IMR-90 (cell line): Measurements from ENCODE around the gene PFDN1. TPM values are rescaled to one million over a fixed set of nuclear protein-coding genes. Genes with fewer than 3 reads are reported as not detected.

ENCODE experiments used
- ATAC-seq: fragments of 200-7000 bp; cut with Tn5 transposase; 2 replicates; pipeline ENCODE4 v1.9.1; 2020; ENCODE audit warnings: low read depth, mild to moderate bottlenecking, moderate library complexity
- BruUV-seq: library from RNA; stranded (reverse); fragments of 400-500 nt; replicated peaks from 2 replicates; lab custom pipeline; 2021; lab: Mats Ljungman, UMichigan
- CTCF ChIA-PET: fragments of 300-600 bp; formaldehyde crosslinking; extraction: SDS; loops from one replicate; lab custom pipeline; 2021; ENCODE audit warnings: antibody characterized with exemption; lab: Yijun Ruan, JAX
- POLR2A ChIA-PET: fragments of 300-600 bp; sonication (Branson Sonifier 250); formaldehyde crosslinking; loops from one replicate; lab custom pipeline; 2022; ENCODE audit warnings: antibody characterized with exemption; ENCODE audit not compliant: unreplicated experiment; lab: Charles Lee
- DNase-seq: peaks from one replicate; pipeline ENCODE4 v3.0.0; 2013
- H2AFZ ChIP-seq: replicated peaks from 2 replicates; pipeline ENCODE3; 2013; ENCODE audit warnings: low read length, mild to moderate bottlenecking; ENCODE audit not compliant: poor library complexity
- H2AK5ac ChIP-seq: 2 replicates; pipeline ENCODE4 v1.6.1; 2013; ENCODE audit warnings: low read depth, low read length, inconsistent platforms
- H2AK9ac ChIP-seq: replicated peaks from 2 replicates; pipeline ENCODE3; 2013; ENCODE audit warnings: mild to moderate bottlenecking, low read depth, low read length, moderate library complexity; ENCODE audit not compliant: poor library complexity
- H2BK120ac ChIP-seq: 2 replicates; pipeline ENCODE4 v1.6.1; 2013; ENCODE audit warnings: low read depth, low read length, inconsistent platforms
- H2BK15ac ChIP-seq: 3 replicates; pipeline ENCODE4 v1.6.1; 2013; ENCODE audit warnings: low read depth, low read length, inconsistent platforms
- H2BK20ac ChIP-seq: 2 replicates; pipeline ENCODE4 v1.6.1; 2013; ENCODE audit warnings: low read depth, mild to moderate bottlenecking, inconsistent platforms, low read length, moderate library complexity
- H2BK5ac ChIP-seq: 2 replicates; pipeline ENCODE4 v1.6.1; 2013; ENCODE audit warnings: mild to moderate bottlenecking, low read depth, low read length, inconsistent platforms; ENCODE audit not compliant: poor library complexity, severe bottlenecking
- H3K14ac ChIP-seq: replicated peaks from 2 replicates; pipeline ENCODE4 v1.6.1; 2013; ENCODE audit warnings: low read depth, low read length, inconsistent platforms
- H3K18ac ChIP-seq: 2 replicates; pipeline ENCODE4 v1.6.1; 2013; ENCODE audit warnings: low read depth, low read length, control low read depth
- H3K23ac ChIP-seq: 2 replicates; pipeline ENCODE4 v1.6.1; 2013; ENCODE audit warnings: low read depth, low read length, inconsistent platforms
- H3K27ac ChIP-seq: 2 replicates; pipeline ENCODE4 v1.5.1; 2013; ENCODE audit warnings: mild to moderate bottlenecking, control low read depth, low read length; ENCODE audit not compliant: insufficient read depth
- H3K27me3 ChIP-seq: 2 replicates; pipeline ENCODE4 v1.6.1; 2013; ENCODE audit warnings: low read length; ENCODE audit not compliant: control insufficient read depth, insufficient read depth
- H3K36me3 ChIP-seq: 2 replicates; pipeline ENCODE4 v1.6.1; 2013; ENCODE audit warnings: low read length, mixed read lengths; ENCODE audit not compliant: control insufficient read depth, insufficient read depth
- H3K4ac ChIP-seq: 2 replicates; pipeline ENCODE4 v1.6.1; 2013; ENCODE audit warnings: low read depth, low read length, inconsistent platforms
- H3K4me1 ChIP-seq: 2 replicates; pipeline ENCODE4 v1.6.1; 2013; ENCODE audit warnings: low read length, mixed read lengths; ENCODE audit not compliant: control insufficient read depth, insufficient read depth
- H3K4me2 ChIP-seq: 2 replicates; pipeline ENCODE4 v1.6.1; 2013; ENCODE audit warnings: low read depth, mild to moderate bottlenecking, control low read depth, low read length, moderate library complexity
- H3K4me3 ChIP-seq: 2 replicates; pipeline ENCODE4 v1.5.1; 2013; ENCODE audit warnings: low read depth, mild to moderate bottlenecking, control low read depth, low read length, moderate library complexity; ENCODE audit not compliant: insufficient read depth
- H3K56ac ChIP-seq: 2 replicates; pipeline ENCODE4 v1.6.1; 2013; ENCODE audit warnings: low read length, inconsistent platforms; ENCODE audit not compliant: insufficient read depth; ENCODE audit errors: extremely low read depth
- H3K79me1 ChIP-seq, 2 experiments: 2 replicates each; pipeline ENCODE4 v1.6.1; 2013; ENCODE audit warnings: low read length in 2 of 2, inconsistent platforms in 1 of 2, low read depth in 1 of 2
- H3K9ac ChIP-seq: 2 replicates; pipeline ENCODE4 v1.6.1; 2013; ENCODE audit warnings: low read depth, low read length, control low read depth
- H3K9me1 ChIP-seq: 2 replicates; pipeline ENCODE4 v1.6.1; 2013; ENCODE audit warnings: low read length, inconsistent platforms; ENCODE audit not compliant: insufficient read depth
- H3K9me3 ChIP-seq: 2 replicates; pipeline ENCODE4 v1.6.1; 2013; ENCODE audit warnings: low read length; ENCODE audit not compliant: control insufficient read depth, insufficient read depth
- H4K20me1 ChIP-seq: 2 replicates; pipeline ENCODE4 v1.6.1; 2013; ENCODE audit warnings: low read length, inconsistent platforms; ENCODE audit not compliant: insufficient read depth
- H4K5ac ChIP-seq: 2 replicates; pipeline ENCODE4 v1.6.1; 2013; ENCODE audit warnings: mild to moderate bottlenecking, low read depth, low read length, control low read depth
- H4K8ac ChIP-seq, 2 experiments: 2 replicates each; pipeline ENCODE4 v1.6.1; 2013; ENCODE audit warnings: low read depth in 2 of 2, low read length in 2 of 2, control low read depth in 1 of 2, inconsistent platforms in 1 of 2
- H4K91ac ChIP-seq: 2 replicates; pipeline ENCODE4 v1.6.1; 2013; ENCODE audit warnings: low read depth, low read length, inconsistent platforms; ENCODE audit not compliant: insufficient read depth
- BHLHE40 ChIP-seq: fragments of 150-350 bp; IDR thresholded peaks from 2 replicates; pipeline ENCODE4 v1.6.1; 2016; ENCODE audit warnings: mild to moderate bottlenecking, low read depth, low read length
- CEBPB ChIP-seq: IDR thresholded peaks from 2 replicates; pipeline ENCODE4 v1.6.1; 2012; ENCODE audit warnings: low read depth, low read length, improper control_type of control experiment
- CHD1 ChIP-seq: IDR thresholded peaks from 2 replicates; pipeline ENCODE4 v1.6.1; 2012; ENCODE audit warnings: low read depth, low read length, improper control_type of control experiment
- FOS ChIP-seq: fragments of 150-350 bp; IDR thresholded peaks from 2 replicates; pipeline ENCODE4 v1.6.1; 2016; ENCODE audit warnings: low read depth, low read length
- MAFK ChIP-seq: IDR thresholded peaks from 2 replicates; pipeline ENCODE4 v1.6.1; 2012; ENCODE audit warnings: low read depth, low read length, improper control_type of control experiment
- MXI1 ChIP-seq: IDR thresholded peaks from 2 replicates; pipeline ENCODE4 v1.6.1; 2012; ENCODE audit warnings: low read depth, mild to moderate bottlenecking, low read length, moderate library complexity, borderline replicate concordance
- POLR2A ChIP-seq: IDR thresholded peaks from 2 replicates; pipeline ENCODE4 v1.6.1; 2012; ENCODE audit warnings: mild to moderate bottlenecking, low read depth, low read length
- RCOR1 ChIP-seq: IDR thresholded peaks from 2 replicates; pipeline ENCODE4 v1.6.1; 2012; ENCODE audit warnings: mild to moderate bottlenecking, low read length, improper control_type of control experiment; ENCODE audit not compliant: insufficient replicate concordance
- RFX5 ChIP-seq: IDR thresholded peaks from 2 replicates; pipeline ENCODE4 v1.8.0; 2012; ENCODE audit warnings: low read depth, mild to moderate bottlenecking, low read length, moderate library complexity
- SMC3 ChIP-seq: fragments of 150-350 bp; IDR thresholded peaks from 2 replicates; pipeline ENCODE4 v1.6.1; 2016; ENCODE audit warnings: low read depth, mild to moderate bottlenecking, antibody characterized with exemption, low read length, moderate library complexity
- WGBS, 2 experiments: methylation state at CpG; one replicate each; pipeline versions ENCODE4 v1.1.5 to v1.1.7; 2013; ENCODE audit warnings: missing lambda C conversion rate in 2 of 2; ENCODE audit not compliant: insufficient read length in 1 of 2; ENCODE audit errors: extremely low coverage in 2 of 2; 5-methylcytosine and 5-hydroxymethylcytosine counted together
- dilution Hi-C: fragments of 300-500 bp; cut with HindIII; formaldehyde crosslinking; loops from one replicate; pipeline ENCODE4 v1.14.3; 2018; ENCODE audit warnings: low sequenced_read_pairs; ENCODE audit not compliant: unreplicated experiment
- in situ Hi-C: fragments of 300-500 bp; cut with MboI; formaldehyde crosslinking; loops from 3 replicates; pipeline ENCODE4 v1.14.3; 2019; ENCODE audit warnings: low sequenced_read_pairs, inconsistent platforms, mixed read lengths
- intact Hi-C: fragments of 100-400 bp; cut with micrococcal nuclease; formaldehyde crosslinking; loops from 2 replicates; pipeline ENCODE4 v1.10.0; 2022
- polyA plus RNA-seq, 3 experiments: library from polyadenylated mRNA; depleted of rRNA; stranded (reverse); fragments of >200 nt; gene quantifications; 2 replicates each; pipeline ENCODE4 v1.2.3, GENCODE V29; 2012; ENCODE audit warnings: low replicate concordance in 1 of 3
- total RNA-seq: library from RNA; depleted of rRNA; stranded (reverse); fragments of >200 nt; gene quantifications from 2 replicates; pipeline ENCODE4 v1.2.3, GENCODE V29; 2012
- TF ChIP-seq, protein P1 (sequence below): fragments of 150-350 bp; IDR thresholded peaks from 2 replicates; pipeline ENCODE4 v1.6.1; 2016; ENCODE audit warnings: low read depth, mild to moderate bottlenecking, low read length, moderate library complexity, borderline replicate concordance
- TF ChIP-seq, protein P2 (sequence below): fragments of 150-350 bp; IDR thresholded peaks from 2 replicates; pipeline ENCODE4 v1.6.1; 2017; ENCODE audit warnings: mild to moderate bottlenecking, antibody characterized with exemption, low read length, low read depth
- TF ChIP-seq, protein P3 (sequence below): conservative IDR thresholded peaks from 2 replicates; pipeline ENCODE4 v1.5.1; 2012; ENCODE audit warnings: mild to moderate bottlenecking, low read depth, low read length, improper control_type of control experiment

Gene PFDN1
- total and polyA plus RNA-seq, 2 of the 4 experiments (the other 2 are of a cell fraction), result 98.8 to 134 TPM

DNA sequence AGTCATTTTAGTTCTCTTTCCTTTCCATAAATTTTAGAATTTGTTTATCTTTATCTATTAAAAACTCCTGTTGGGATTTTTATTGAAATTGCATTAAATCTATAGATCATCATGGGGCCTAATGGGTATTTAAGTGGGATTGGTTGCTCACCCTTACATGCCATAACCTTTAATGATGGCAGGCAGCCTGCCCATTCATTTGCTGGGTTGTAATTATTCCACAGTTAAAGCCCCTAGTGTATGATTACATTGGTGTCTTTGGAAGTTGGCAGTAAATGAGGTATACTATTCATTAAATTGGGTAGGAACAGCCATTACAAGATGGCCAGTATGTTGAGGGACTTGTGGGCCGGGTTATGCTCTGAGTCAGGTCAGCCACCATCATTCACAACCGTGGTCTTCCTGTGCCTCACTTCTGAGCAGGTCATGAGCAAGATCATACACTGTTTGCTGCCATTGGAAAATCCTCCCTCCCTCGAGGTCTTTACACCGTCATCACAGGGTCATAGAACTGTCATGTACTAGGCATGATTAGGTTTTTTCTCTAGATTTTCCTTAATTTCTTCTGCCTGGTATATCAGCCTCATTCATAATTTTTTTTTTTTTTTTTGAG is 68.4 kb downstream of the PFDN1 start:
- Histone ChIP-seq H3K23ac (no peak overlapping the region), H4K20me1 (no peaks in the 10 kb centered on the region), H2BK20ac (no peak overlapping the region), H3K9ac (no peak overlapping the region), H3K9me3 (no peaks in the 10 kb centered on the region), H3K36me3 (no peaks in the 10 kb centered on the region), H3K9me1 (0 out of 2 replicates have a peak, but pooled peaks cover 2% of the 10 kb centered on the region), H4K8ac (no peak overlapping the region), H3K4ac (no peak overlapping the region), H2AK5ac (no peak overlapping the region), H3K27me3 (no peaks in the 10 kb centered on the region), H2AFZ (no peak overlapping the region), H3K4me2 (no peak overlapping the region), H3K4me1 (no peaks in the 10 kb centered on the region), H3K79me1 (no peaks in the 10 kb centered on the region), H3K14ac (no peak overlapping the region), H3K27ac (no peak overlapping the region), H2BK15ac (no peak overlapping the region), H3K4me3 (no peak overlapping the region), H2BK120ac (no peak overlapping the region), H3K18ac (no peak overlapping the region), H2BK5ac (no peak overlapping the region), H4K5ac (no peak overlapping the region), H3K56ac (no peak overlapping the region), H2AK9ac (no peak overlapping the region), H4K91ac (no peak overlapping the region)
- dilution Hi-C loops (no loop called here), in situ Hi-C loops (no loop called here), intact Hi-C loops (no loop called here)
- POLR2A ChIA-PET, result no interaction called here
- ATAC-seq (no peak), DNase-seq (no peak)
- BruUV-seq, result no TSS peak
- TF ChIP-seq, protein P1, sequence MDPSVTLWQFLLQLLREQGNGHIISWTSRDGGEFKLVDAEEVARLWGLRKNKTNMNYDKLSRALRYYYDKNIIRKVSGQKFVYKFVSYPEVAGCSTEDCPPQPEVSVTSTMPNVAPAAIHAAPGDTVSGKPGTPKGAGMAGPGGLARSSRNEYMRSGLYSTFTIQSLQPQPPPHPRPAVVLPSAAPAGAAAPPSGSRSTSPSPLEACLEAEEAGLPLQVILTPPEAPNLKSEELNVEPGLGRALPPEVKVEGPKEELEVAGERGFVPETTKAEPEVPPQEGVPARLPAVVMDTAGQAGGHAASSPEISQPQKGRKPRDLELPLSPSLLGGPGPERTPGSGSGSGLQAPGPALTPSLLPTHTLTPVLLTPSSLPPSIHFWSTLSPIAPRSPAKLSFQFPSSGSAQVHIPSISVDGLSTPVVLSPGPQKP, result no peak
- TF ChIP-seq FOS (no peak), RFX5 (no peak), CHD1 (no peak), BHLHE40 (no peak), MXI1 (no peak), POLR2A (no peak), MAFK (no peak), RCOR1 (no peak), SMC3 (no peak), CEBPB (no peak)
- TF ChIP-seq, protein P2, sequence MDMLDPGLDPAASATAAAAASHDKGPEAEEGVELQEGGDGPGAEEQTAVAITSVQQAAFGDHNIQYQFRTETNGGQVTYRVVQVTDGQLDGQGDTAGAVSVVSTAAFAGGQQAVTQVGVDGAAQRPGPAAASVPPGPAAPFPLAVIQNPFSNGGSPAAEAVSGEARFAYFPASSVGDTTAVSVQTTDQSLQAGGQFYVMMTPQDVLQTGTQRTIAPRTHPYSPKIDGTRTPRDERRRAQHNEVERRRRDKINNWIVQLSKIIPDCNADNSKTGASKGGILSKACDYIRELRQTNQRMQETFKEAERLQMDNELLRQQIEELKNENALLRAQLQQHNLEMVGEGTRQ, result no peak
- TF ChIP-seq, protein P3, sequence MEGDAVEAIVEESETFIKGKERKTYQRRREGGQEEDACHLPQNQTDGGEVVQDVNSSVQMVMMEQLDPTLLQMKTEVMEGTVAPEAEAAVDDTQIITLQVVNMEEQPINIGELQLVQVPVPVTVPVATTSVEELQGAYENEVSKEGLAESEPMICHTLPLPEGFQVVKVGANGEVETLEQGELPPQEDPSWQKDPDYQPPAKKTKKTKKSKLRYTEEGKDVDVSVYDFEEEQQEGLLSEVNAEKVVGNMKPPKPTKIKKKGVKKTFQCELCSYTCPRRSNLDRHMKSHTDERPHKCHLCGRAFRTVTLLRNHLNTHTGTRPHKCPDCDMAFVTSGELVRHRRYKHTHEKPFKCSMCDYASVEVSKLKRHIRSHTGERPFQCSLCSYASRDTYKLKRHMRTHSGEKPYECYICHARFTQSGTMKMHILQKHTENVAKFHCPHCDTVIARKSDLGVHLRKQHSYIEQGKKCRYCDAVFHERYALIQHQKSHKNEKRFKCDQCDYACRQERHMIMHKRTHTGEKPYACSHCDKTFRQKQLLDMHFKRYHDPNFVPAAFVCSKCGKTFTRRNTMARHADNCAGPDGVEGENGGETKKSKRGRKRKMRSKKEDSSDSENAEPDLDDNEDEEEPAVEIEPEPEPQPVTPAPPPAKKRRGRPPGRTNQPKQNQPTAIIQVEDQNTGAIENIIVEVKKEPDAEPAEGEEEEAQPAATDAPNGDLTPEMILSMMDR, result no peak
- WGBS, 2 experiments, result no CpG with 5 or more reads among the region's 4 CpGs
- CTCF ChIA-PET, result no interaction called here
